Naive B cell (primary cell): Measurements from ENCODE around the gene ARHGAP19. TPM values are rescaled to one million over a fixed set of nuclear protein-coding genes. Genes with fewer than 3 reads are reported as not detected.

Source experiments
- ATAC-seq, 2 donors: fragments of 150-1000 bp; cut with Tn5 transposase; 2 replicates each; pipeline ENCODE4 v1.10.0; 2021; ENCODE audit warnings: low read depth in 2 of 2, mild to moderate bottlenecking in 2 of 2, moderate library complexity in 2 of 2
- DNase-seq: peaks from one replicate; pipeline ENCODE4 v3.0.0; 2022
- H3K27ac Mint-ChIP-seq, 6 donors: one replicate each; pipeline ENCODE4 v1.8.0; 2020 to 2022; ENCODE audit warnings: mild to moderate bottlenecking in 6 of 6, mixed read lengths in 6 of 6, moderate library complexity in 5 of 6, inconsistent platforms in 2 of 6
- H3K27me3 Mint-ChIP-seq, 3 donors: one replicate each; pipeline ENCODE4 v1.8.0; 2021 to 2022; ENCODE audit warnings: mixed read lengths in 3 of 3, mild to moderate bottlenecking in 1 of 3
- H3K36me3 Mint-ChIP-seq, 2 donors: one replicate each; pipeline ENCODE4 v1.8.0; 2020 to 2022; ENCODE audit warnings: mixed read lengths in 2 of 2, inconsistent platforms in 1 of 2, mild to moderate bottlenecking in 1 of 2
- H3K4me1 Mint-ChIP-seq, 3 donors: one replicate each; pipeline ENCODE4 v1.8.0; 2020 to 2022; ENCODE audit warnings: mixed read lengths in 3 of 3, inconsistent platforms in 1 of 3, mild to moderate bottlenecking in 1 of 3, moderate library complexity in 1 of 3
- H3K4me3 Mint-ChIP-seq, 8 donors: one replicate each; pipeline ENCODE4 v1.8.0; 2020 to 2022; ENCODE audit warnings: mild to moderate bottlenecking in 8 of 8, mixed read lengths in 8 of 8, moderate library complexity in 8 of 8, inconsistent platforms in 2 of 8
- H3K9me3 Mint-ChIP-seq, 7 donors: one replicate each; pipeline ENCODE4 v1.8.0; 2020 to 2022; ENCODE audit warnings: mixed read lengths in 7 of 7, mild to moderate bottlenecking in 5 of 7, inconsistent platforms in 2 of 7, moderate library complexity in 1 of 7
- polyA plus RNA-seq, 6 donors: library from polyadenylated mRNA; unstranded; fragments of 300-500 nt; fragmentation: Illumina TruSeq; gene quantifications; one replicate each; pipeline ENCODE4 v1.2.3, GENCODE V29; 2021; ENCODE audit warnings: low read depth in 6 of 6

ARHGAP19 gene
- polyA plus RNA-seq, 6 donors from 2014 or later = 6.2 to 19.3 (median 9.4) TPM

GRCh38 chr10:97256356-97256755 is 36.1 kb downstream of the ARHGAP19 start:
- Mint-ChIP-seq H3K36me3 (peaks cover 28% of the 10 kb centered on the region in 2 donors), H3K27me3 (no peaks in the 10 kb centered on the region), H3K4me3 (no peak overlapping the region), H3K4me1 (peaks cover 8 to 17% (median 12%) of the 10 kb centered on the region in 3 donors), H3K9me3 (peaks cover 0 to 5% (median 0%) of the 10 kb centered on the region in 7 donors), H3K27ac (no peak overlapping the region)
- ATAC-seq (no peak), DNase-seq (no peak)

- peak overlapping the region in 2 of 6 donors; percentile 24 to 47 for H3K27ac Mint-ChIP-seq
- no peak overlapping the region for H3K4me3 Mint-ChIP-seq
- H3K27me3 Mint-ChIP-seq = no peaks in the 10 kb centered on the region
- H3K36me3 Mint-ChIP-seq = peaks cover 28% of the 10 kb centered on the region in 2 donors
- H3K9me3 Mint-ChIP-seq = peaks cover 0 to 5% (median 0%) of the 10 kb centered on the region in 7 donors
- peaks cover 8 to 17% (median 12%) of the 10 kb centered on the region in 3 donors for H3K4me1 Mint-ChIP-seq
- ATAC-seq (no peak), DNase-seq (no peak)
Observed at GRCh38 chr10:97255512-97256293, 36.7 kb downstream of the ARHGAP19 start.

- Mint-ChIP-seq H3K36me3 (peaks cover 28% of the 10 kb centered on the region in 2 donors), H3K4me1 (peaks cover 8 to 17% (median 12%) of the 10 kb centered on the region in 3 donors), H3K27ac (no peak overlapping the region), H3K27me3 (no peaks in the 10 kb centered on the region), H3K4me3 (no peak overlapping the region), H3K9me3 (peaks cover 0 to 5% (median 0%) of the 10 kb centered on the region in 7 donors)
- DNase-seq (no peak), ATAC-seq (no peak)
Observed at GRCh38 chr10:97254694-97255093, 37.7 kb downstream of the ARHGAP19 start.

GRCh38 chr10:97250952-97251351 is 41.5 kb downstream of the ARHGAP19 start:
- H3K27me3 Mint-ChIP-seq = no peaks in the 10 kb centered on the region
- H3K27ac Mint-ChIP-seq = peak overlapping the region in 3 of 6 donors; percentile 61 to 90 (median 82)
- H3K4me1 Mint-ChIP-seq = peaks cover 8 to 17% (median 12%) of the 10 kb centered on the region in 3 donors
- DNase-seq (no peak), ATAC-seq (no peak)
- H3K9me3 Mint-ChIP-seq = peaks cover 0 to 5% (median 0%) of the 10 kb centered on the region in 7 donors
- H3K4me3 Mint-ChIP-seq = no peak overlapping the region
- peaks cover 15 to 28% of the 10 kb centered on the region in 2 donors for H3K36me3 Mint-ChIP-seq

- H3K4me1 Mint-ChIP-seq = no peaks in the 10 kb centered on the region
- DNase-seq (no peak), ATAC-seq (no peak)
- H3K36me3 Mint-ChIP-seq = peaks cover 0 to 12% of the 10 kb centered on the region in 2 donors
- no peak overlapping the region for H3K4me3 Mint-ChIP-seq
- no peaks in the 10 kb centered on the region for H3K9me3 Mint-ChIP-seq
- peak overlapping the region in 2 of 6 donors; percentile 23 to 75 for H3K27ac Mint-ChIP-seq
- H3K27me3 Mint-ChIP-seq = no peaks in the 10 kb centered on the region
Observed at GRCh38 chr10:97243836-97244235, 48.6 kb downstream of the ARHGAP19 start.

GRCh38 chr10:97238855-97239254 is 53.6 kb downstream of the ARHGAP19 start:
- no peak for DNase-seq
- no peaks in the 10 kb centered on the region for H3K9me3 Mint-ChIP-seq
- no peak overlapping the region for H3K27ac Mint-ChIP-seq
- H3K27me3 Mint-ChIP-seq = no peaks in the 10 kb centered on the region
- H3K36me3 Mint-ChIP-seq = peaks cover 0 to 4% of the 10 kb centered on the region in 2 donors
- no peaks in the 10 kb centered on the region for H3K4me1 Mint-ChIP-seq
- no peak for ATAC-seq
- no peak overlapping the region for H3K4me3 Mint-ChIP-seq

GRCh38 chr10:97235353-97235752 is 57.1 kb downstream of the ARHGAP19 start:
- Mint-ChIP-seq H3K27me3 (no peaks in the 10 kb centered on the region), H3K9me3 (no peaks in the 10 kb centered on the region), H3K27ac (no peak overlapping the region), H3K4me1 (no peaks in the 10 kb centered on the region), H3K36me3 (peaks cover 0 to 7% of the 10 kb centered on the region in 2 donors), H3K4me3 (no peak overlapping the region)
- no peak for DNase-seq
- no peak for ATAC-seq

GRCh38 chr10:97234400-97234799 is 58.0 kb downstream of the ARHGAP19 start:
- no peak overlapping the region for H3K27ac Mint-ChIP-seq

GRCh38 chr10:97230146-97230545 is 62.3 kb downstream of the ARHGAP19 start:
- no peak overlapping the region for H3K4me3 Mint-ChIP-seq
- H3K9me3 Mint-ChIP-seq = no peaks in the 10 kb centered on the region
- no peaks in the 10 kb centered on the region for H3K4me1 Mint-ChIP-seq
- no peak for DNase-seq
- ATAC-seq = no peak
- peaks cover 40 to 41% of the 10 kb centered on the region in 2 donors for H3K36me3 Mint-ChIP-seq
- no peak overlapping the region for H3K27ac Mint-ChIP-seq
- H3K27me3 Mint-ChIP-seq = no peaks in the 10 kb centered on the region

More at GRCh38 chr10:97234400-97234799, 58.0 kb downstream of the ARHGAP19 start:
- no peak for ATAC-seq
- H3K27me3 Mint-ChIP-seq = no peaks in the 10 kb centered on the region
- no peaks in the 10 kb centered on the region for H3K9me3 Mint-ChIP-seq
- DNase-seq = no peak
- no peak overlapping the region for H3K4me3 Mint-ChIP-seq
- no peaks in the 10 kb centered on the region for H3K4me1 Mint-ChIP-seq
- peaks cover 6 to 13% of the 10 kb centered on the region in 2 donors for H3K36me3 Mint-ChIP-seq

GRCh38 chr10:97229322-97230015 is 63.0 kb downstream of the ARHGAP19 start:
- ATAC-seq (no peak), DNase-seq (no peak)
- Mint-ChIP-seq H3K27ac (no peak overlapping the region), H3K4me3 (no peak overlapping the region), H3K9me3 (no peaks in the 10 kb centered on the region), H3K4me1 (no peaks in the 10 kb centered on the region), H3K36me3 (peaks cover 44 to 46% of the 10 kb centered on the region in 2 donors), H3K27me3 (no peaks in the 10 kb centered on the region)

GRCh38 chr10:97228775-97229157 is 63.7 kb downstream of the ARHGAP19 start:
- Mint-ChIP-seq H3K9me3 (no peaks in the 10 kb centered on the region), H3K27ac (no peak overlapping the region), H3K36me3 (peaks cover 44 to 51% of the 10 kb centered on the region in 2 donors), H3K4me3 (no peak overlapping the region), H3K4me1 (no peaks in the 10 kb centered on the region), H3K27me3 (no peaks in the 10 kb centered on the region)
- DNase-seq (no peak), ATAC-seq (no peak)

GRCh38 chr10:97228130-97228774 is 64.2 kb downstream of the ARHGAP19 start:
- peaks cover 44 to 53% of the 10 kb centered on the region in 2 donors for H3K36me3 Mint-ChIP-seq
- no peaks in the 10 kb centered on the region for H3K4me1 Mint-ChIP-seq
- no peak for DNase-seq
- H3K4me3 Mint-ChIP-seq = no peak overlapping the region
- H3K27ac Mint-ChIP-seq = no peak overlapping the region
- H3K9me3 Mint-ChIP-seq = no peaks in the 10 kb centered on the region
- no peak for ATAC-seq
- no peaks in the 10 kb centered on the region for H3K27me3 Mint-ChIP-seq

- ATAC-seq = no peak
- Mint-ChIP-seq H3K4me3 (no peak overlapping the region), H3K9me3 (no peaks in the 10 kb centered on the region), H3K36me3 (peaks cover 44 to 50% of the 10 kb centered on the region in 2 donors), H3K27me3 (no peaks in the 10 kb centered on the region), H3K4me1 (no peaks in the 10 kb centered on the region), H3K27ac (no peak overlapping the region)
- no peak for DNase-seq
Observed at GRCh38 chr10:97226398-97226797, 66.0 kb downstream of the ARHGAP19 start.
